GM21526 (cell line): ENCODE data around the gene ADARB1.

Experiments used
- ATAC-seq: cut with Tn5 transposase; IDR thresholded peaks from one replicate; pipeline ENCODE4 v1.9.1; 2021; ENCODE audit warnings: moderate library complexity; ENCODE audit not compliant: unreplicated experiment, low FRiP score

The ADARB1 gene

DNA sequence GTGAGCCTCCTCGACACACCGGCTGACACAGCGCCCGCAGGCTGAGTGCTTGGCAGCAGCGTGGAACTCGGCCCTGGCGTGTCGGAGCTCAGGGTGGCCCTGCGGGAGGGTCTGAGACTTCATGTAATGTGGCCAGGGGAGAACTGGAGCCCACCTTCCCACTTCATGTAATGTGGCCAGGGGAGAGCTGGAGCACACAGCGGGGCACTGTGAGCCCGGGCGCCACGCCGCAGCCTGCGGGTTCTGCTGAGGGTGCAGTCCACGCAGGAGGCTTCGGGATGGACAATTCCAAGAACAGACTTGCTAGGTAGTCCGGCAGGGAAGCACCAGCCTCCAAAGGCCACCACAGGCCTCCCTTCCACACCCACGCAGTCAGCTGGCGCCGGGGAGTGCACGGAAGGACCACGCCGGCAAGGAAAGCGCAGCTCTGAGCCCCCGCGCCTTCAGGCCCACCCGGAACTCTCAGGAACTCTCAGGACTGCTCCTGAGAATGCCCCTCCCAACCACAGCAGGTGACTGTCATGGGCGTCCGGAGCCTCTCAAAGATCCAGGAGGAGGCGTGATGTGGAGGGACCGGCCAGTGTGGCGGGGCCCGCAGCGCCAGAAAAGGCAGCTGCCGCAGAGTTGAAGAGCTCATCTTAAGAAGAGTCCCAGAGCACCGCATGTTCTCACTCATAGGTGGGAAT, 19.3 kb upstream of the ADARB1 start:
- no peak for ATAC-seq

GRCh38 chr21:45055861-45056260, 18.5 kb upstream of the ADARB1 start:
- no peak for ATAC-seq

- no peak for ATAC-seq
Observed at GRCh38 chr21:45056296-45056904, 18.0 kb upstream of the ADARB1 start.

DNA sequence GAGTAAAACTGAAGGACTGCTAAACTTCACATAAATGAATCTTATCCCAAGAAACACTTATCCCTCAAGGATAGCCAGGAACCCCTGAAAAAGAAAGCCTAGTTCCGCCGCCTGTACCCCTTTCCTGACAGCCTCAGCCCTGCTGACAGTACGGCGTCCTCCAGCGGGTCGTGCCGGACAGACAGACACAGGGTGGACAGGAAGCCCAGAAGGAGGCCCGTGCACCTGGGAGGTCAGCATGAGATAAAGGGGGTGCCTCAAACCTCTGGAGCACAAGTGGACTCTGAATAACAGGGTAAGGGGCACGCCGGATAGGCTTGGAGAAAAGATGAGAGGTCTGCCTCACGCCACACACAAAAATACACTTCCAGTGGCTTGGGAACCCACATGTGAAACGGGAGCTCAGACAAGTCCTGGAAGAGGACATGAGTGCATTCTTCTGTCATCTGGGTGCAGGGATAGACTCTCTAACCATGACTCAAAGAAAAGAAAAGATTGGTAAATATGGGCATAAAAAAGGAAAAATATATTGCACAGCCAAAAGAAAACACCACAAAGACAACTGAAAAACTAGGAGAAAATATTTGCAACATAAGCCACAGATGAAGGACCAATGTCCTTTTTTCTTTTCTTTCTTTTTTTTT, 17.3 kb upstream of the ADARB1 start:
- ATAC-seq, result no peak

DNA sequence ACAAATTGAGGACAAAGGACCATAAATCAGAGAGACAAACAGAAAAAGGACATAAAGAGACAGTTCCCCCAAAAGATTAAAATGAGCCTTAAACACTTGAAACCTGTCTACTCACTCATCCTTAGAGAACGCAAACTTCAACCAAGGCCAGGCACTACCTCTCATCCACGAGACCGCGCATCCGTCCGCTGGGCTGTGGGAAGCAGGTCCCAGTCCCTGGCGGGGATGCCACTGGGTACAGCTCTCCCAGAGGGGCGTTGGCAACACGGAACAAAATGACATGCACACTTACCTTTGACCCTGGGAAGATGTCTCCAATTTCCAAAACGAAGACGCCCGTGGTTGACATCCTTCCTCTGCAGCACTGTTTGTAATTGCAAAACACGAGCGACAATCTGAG, 16.5 kb upstream of the ADARB1 start:
- ATAC-seq, result no peak

GRCh38 chr21:45059121-45059520, 15.3 kb upstream of the ADARB1 start:
- ATAC-seq, result no peak

- ATAC-seq, result no peak
Observed at GRCh38 chr21:45060089-45060488, 14.3 kb upstream of the ADARB1 start.

DNA sequence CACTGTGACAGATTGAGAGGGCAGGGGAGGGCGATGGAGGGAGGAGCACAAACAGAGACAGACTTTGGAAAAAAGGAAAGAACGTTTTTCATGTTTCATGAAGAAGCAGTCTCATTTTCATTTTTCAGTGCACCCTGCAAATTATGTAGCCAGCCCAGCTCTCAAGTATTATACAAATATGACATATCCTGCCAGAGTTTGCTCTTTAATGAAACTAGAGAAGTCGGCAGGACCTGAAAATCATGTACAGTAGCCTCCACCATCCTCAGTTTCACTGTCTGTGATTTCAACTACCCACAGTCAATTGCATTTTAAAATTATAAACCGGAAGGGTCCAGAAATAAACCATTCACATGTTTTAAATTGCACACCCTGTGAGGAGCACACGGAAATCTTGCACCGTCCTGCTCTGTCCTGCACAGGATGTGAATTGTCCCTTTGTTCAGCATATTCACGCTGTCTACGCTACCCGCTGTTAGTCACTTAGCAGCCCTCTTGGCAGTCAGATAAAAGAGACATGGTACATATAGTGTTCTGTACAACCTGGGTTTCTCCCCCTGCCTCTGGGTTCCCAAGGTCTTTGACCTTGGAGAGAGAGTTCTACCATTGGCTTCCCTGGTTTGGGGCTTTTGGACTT, 13.6 kb upstream of the ADARB1 start:
- ATAC-seq, result no peak

GRCh38 chr21:45064091-45064490, 10.3 kb upstream of the ADARB1 start:
- ATAC-seq, result no peak

GRCh38 chr21:45064618-45065399, 9.6 kb upstream of the ADARB1 start:
- no peak for ATAC-seq

GRCh38 chr21:45067462-45068285, 6.7 kb upstream of the ADARB1 start:
- ATAC-seq, result no peak

- ATAC-seq, result no peak
Observed at GRCh38 chr21:45069085-45069484, 5.3 kb upstream of the ADARB1 start.

- ATAC-seq, result no peak
Observed at GRCh38 chr21:45069711-45070110, 4.7 kb upstream of the ADARB1 start.

DNA sequence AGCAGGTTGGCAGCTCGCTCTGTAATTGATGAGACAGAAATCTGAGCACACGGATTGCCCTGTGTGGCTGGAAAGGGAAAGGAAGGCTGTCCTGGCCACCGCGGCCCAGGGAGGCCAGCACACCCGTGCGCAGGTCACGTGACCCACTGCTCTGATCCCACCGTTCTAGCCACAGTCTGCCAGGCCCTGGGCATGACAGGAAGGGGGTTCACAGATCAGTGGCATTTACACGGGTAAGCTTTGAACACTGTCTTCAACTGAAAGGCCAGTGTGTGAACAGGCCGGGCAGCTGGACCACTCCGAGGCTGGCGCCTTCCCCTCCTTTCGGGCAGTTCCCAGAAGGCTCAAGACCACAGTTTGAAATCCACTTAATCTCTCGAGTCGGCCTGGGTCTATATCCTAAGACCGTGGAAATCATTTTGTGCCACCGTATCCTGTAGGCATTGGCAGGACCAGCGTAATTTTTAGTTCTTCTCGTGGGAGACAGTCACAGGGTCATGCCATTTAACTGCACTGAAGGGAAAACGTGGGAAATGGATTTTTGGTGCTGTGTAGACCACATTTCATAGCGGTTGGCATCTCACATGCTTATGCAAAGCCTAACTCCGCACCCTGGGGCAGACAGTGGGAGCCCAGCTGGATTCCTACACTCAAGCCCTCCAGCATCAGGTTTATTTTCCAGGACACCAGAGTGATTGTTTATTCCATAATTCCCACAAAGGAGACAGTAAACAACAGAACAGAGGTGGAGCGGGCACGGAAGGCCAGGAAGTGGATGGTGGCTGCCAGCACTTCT, 3.1 kb upstream of the ADARB1 start:
- no peak for ATAC-seq

GRCh38 chr21:45071874-45072737, 2.3 kb upstream of the ADARB1 start:
- ATAC-seq, result no peak

- no peak for ATAC-seq
Observed at GRCh38 chr21:45072738-45073300, 1.6 kb upstream of the ADARB1 start.

GRCh38 chr21:45073301-45074047, 906 bp upstream of the ADARB1 start:
- no peak for ATAC-seq
